H1 (cell line): ENCODE data around the gene LHFPL2. TPM values are rescaled to one million over a fixed set of nuclear protein-coding genes. Genes with fewer than 3 reads are reported as not detected.

Experiments used
- ATF2 ChIP-seq: IDR thresholded peaks from 2 replicates; pipeline ENCODE4 v1.6.1; 2012; ENCODE audit warnings: low read length, inconsistent platforms
- BRCA1 ChIP-seq: IDR thresholded peaks from 2 replicates; pipeline ENCODE4 v1.6.1; 2012; ENCODE audit warnings: low read depth, low read length, improper control_type of control experiment
- RXRA ChIP-seq: IDR thresholded peaks from 2 replicates; pipeline ENCODE4 v1.6.1; 2011; ENCODE audit warnings: low read depth, mild to moderate bottlenecking, low read length, moderate library complexity; ENCODE audit not compliant: insufficient read depth
- SIN3A ChIP-seq, 2 experiments: IDR thresholded peaks in 1 of 2; conservative IDR thresholded peaks in 1 of 2; 2 replicates each; pipeline ENCODE4 v1.6.1; 2011 to 2012; ENCODE audit warnings: low read length in 2 of 2, improper control_type of control experiment in 1 of 2, low read depth in 1 of 2, mild to moderate bottlenecking in 1 of 2
- SIX5 ChIP-seq: IDR thresholded peaks from 2 replicates; pipeline ENCODE4 v1.6.1; 2011; ENCODE audit warnings: mild to moderate bottlenecking, low read depth, low read length
- SP1 ChIP-seq: IDR thresholded peaks from 2 replicates; pipeline ENCODE4 v1.6.1; 2011; ENCODE audit warnings: low read depth, low read length
- TAF1 ChIP-seq: IDR thresholded peaks from 2 replicates; pipeline ENCODE4 v1.6.1; 2011; ENCODE audit warnings: mild to moderate bottlenecking, low read depth, low read length
- TEAD4 ChIP-seq: IDR thresholded peaks from 2 replicates; pipeline ENCODE4 v1.6.1; 2012; ENCODE audit warnings: low read depth, low read length, inconsistent platforms, mixed read lengths
- polyA plus RNA-seq, 7 experiments: library from polyadenylated mRNA; depleted of rRNA in 3 of 7; stranded (reverse) in 5 of 7; unstranded in 2 of 7; fragments of >200 nt in 5 of 7; fragments of 200-250 nt in 2 of 7; gene quantifications; 1 replicate in 5 of 7; 2 replicates in 1 of 7; 4 replicates in 1 of 7; pipeline versions ENCODE4 v1.2.1 to v1.2.3, GENCODE V29; 2011 to 2013; ENCODE audit warnings: missing spikeins in 2 of 7, mixed read lengths in 2 of 7
- total RNA-seq: library from RNA; stranded (reverse); fragmentation: NEBNext Ultra II Directional; extraction: Animal tissue kit (Norgen Biotek cat#: 25700); gene quantifications from 2 replicates; pipeline ENCODE4 v1.2.1, GENCODE V29; 2021
- TF ChIP-seq, protein P1 (sequence below): fragments of 300-600 bp; sonication (generic); IDR thresholded peaks from 2 replicates; pipeline ENCODE4 v1.7.1; 2012; ENCODE audit warnings: low read length, moderate library complexity, mild to moderate bottlenecking, inconsistent platforms; ENCODE audit not compliant: insufficient replicate concordance
- TF ChIP-seq, protein P2 (sequence below): IDR thresholded peaks from 2 replicates; pipeline ENCODE4 v1.6.1; 2011; ENCODE audit warnings: low read depth, mild to moderate bottlenecking, low read length; ENCODE audit not compliant: insufficient read depth

LHFPL2 gene
- total and polyA plus RNA-seq, 2 of the 8 experiments (the other 6 are each of a cell fraction or from before 2014, with no cell fraction given), result 9.6 to 43.0 TPM

DNA sequence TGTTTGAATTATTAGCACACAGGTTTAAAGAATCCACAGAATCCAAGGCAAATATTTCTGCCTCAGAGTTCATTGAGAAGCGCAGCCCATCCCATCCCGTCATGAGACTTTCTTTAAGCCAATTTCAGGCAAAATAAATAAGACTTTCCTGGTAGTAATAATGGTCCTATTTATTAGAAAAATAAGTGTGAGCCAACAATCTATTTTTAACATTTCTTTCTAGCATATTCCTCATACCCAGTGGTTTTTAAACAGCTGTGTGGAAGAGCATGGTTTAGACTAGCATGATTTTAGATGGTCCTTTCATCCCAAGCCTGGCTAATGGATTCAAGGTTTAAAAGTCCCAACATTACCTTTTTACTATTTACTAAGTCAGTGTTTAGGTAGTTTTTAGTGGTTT, 162.4 kb downstream of the LHFPL2 start (continued):
- TF ChIP-seq, protein P1, sequence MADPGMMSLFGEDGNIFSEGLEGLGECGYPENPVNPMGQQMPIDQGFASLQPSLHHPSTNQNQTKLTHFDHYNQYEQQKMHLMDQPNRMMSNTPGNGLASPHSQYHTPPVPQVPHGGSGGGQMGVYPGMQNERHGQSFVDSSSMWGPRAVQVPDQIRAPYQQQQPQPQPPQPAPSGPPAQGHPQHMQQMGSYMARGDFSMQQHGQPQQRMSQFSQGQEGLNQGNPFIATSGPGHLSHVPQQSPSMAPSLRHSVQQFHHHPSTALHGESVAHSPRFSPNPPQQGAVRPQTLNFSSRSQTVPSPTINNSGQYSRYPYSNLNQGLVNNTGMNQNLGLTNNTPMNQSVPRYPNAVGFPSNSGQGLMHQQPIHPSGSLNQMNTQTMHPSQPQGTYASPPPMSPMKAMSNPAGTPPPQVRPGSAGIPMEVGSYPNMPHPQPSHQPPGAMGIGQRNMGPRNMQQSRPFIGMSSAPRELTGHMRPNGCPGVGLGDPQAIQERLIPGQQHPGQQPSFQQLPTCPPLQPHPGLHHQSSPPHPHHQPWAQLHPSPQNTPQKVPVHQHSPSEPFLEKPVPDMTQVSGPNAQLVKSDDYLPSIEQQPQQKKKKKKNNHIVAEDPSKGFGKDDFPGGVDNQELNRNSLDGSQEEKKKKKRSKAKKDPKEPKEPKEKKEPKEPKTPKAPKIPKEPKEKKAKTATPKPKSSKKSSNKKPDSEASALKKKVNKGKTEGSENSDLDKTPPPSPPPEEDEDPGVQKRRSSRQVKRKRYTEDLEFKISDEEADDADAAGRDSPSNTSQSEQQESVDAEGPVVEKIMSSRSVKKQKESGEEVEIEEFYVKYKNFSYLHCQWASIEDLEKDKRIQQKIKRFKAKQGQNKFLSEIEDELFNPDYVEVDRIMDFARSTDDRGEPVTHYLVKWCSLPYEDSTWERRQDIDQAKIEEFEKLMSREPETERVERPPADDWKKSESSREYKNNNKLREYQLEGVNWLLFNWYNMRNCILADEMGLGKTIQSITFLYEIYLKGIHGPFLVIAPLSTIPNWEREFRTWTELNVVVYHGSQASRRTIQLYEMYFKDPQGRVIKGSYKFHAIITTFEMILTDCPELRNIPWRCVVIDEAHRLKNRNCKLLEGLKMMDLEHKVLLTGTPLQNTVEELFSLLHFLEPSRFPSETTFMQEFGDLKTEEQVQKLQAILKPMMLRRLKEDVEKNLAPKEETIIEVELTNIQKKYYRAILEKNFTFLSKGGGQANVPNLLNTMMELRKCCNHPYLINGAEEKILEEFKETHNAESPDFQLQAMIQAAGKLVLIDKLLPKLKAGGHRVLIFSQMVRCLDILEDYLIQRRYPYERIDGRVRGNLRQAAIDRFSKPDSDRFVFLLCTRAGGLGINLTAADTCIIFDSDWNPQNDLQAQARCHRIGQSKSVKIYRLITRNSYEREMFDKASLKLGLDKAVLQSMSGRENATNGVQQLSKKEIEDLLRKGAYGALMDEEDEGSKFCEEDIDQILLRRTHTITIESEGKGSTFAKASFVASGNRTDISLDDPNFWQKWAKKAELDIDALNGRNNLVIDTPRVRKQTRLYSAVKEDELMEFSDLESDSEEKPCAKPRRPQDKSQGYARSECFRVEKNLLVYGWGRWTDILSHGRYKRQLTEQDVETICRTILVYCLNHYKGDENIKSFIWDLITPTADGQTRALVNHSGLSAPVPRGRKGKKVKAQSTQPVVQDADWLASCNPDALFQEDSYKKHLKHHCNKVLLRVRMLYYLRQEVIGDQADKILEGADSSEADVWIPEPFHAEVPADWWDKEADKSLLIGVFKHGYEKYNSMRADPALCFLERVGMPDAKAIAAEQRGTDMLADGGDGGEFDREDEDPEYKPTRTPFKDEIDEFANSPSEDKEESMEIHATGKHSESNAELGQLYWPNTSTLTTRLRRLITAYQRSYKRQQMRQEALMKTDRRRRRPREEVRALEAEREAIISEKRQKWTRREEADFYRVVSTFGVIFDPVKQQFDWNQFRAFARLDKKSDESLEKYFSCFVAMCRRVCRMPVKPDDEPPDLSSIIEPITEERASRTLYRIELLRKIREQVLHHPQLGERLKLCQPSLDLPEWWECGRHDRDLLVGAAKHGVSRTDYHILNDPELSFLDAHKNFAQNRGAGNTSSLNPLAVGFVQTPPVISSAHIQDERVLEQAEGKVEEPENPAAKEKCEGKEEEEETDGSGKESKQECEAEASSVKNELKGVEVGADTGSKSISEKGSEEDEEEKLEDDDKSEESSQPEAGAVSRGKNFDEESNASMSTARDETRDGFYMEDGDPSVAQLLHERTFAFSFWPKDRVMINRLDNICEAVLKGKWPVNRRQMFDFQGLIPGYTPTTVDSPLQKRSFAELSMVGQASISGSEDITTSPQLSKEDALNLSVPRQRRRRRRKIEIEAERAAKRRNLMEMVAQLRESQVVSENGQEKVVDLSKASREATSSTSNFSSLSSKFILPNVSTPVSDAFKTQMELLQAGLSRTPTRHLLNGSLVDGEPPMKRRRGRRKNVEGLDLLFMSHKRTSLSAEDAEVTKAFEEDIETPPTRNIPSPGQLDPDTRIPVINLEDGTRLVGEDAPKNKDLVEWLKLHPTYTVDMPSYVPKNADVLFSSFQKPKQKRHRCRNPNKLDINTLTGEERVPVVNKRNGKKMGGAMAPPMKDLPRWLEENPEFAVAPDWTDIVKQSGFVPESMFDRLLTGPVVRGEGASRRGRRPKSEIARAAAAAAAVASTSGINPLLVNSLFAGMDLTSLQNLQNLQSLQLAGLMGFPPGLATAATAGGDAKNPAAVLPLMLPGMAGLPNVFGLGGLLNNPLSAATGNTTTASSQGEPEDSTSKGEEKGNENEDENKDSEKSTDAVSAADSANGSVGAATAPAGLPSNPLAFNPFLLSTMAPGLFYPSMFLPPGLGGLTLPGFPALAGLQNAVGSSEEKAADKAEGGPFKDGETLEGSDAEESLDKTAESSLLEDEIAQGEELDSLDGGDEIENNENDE, result no peak
- no peak for TF ChIP-seq TEAD4
- TF ChIP-seq BRCA1, result no peak
- no peak for TF ChIP-seq SP1
- TF ChIP-seq, protein P2, sequence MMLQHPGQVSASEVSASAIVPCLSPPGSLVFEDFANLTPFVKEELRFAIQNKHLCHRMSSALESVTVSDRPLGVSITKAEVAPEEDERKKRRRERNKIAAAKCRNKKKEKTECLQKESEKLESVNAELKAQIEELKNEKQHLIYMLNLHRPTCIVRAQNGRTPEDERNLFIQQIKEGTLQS, result no peak
- no peak for TF ChIP-seq SIN3A (conservative IDR thresholded peaks at IDR 0.05 in 1 of 2, IDR thresholded peaks at IDR 0.05 in 1 of 2; ENCODE audit: low read depth in 1 of 2, low read length in 2 of 2)
- TF ChIP-seq TAF1, result no peak
- TF ChIP-seq ATF2, result no peak
- TF ChIP-seq SIX5, result no peak
- no peak for TF ChIP-seq RXRA
